Trophoblast cell (in vitro differentiated cells and primary cell): ENCODE results near the gene SLC22A16.
"Not testable (repeated sequence)": the region's sequence is repeated elsewhere in the genome, so short reads cannot be mapped to it uniquely, and the experiment has no call there.

Source experiments
- DNase-seq, 2 donors: peaks; one replicate each; pipeline ENCODE4 v3.0.0-alpha.2; 2016
- H2AFZ ChIP-seq: 2 replicates; pipeline ENCODE4 v1.6.1; 2013; ENCODE audit warnings: low read length, moderate library complexity, mild to moderate bottlenecking; ENCODE audit not compliant: insufficient read depth, poor library complexity
- H2AK5ac ChIP-seq: 2 replicates; pipeline ENCODE4 v1.6.1; 2013; ENCODE audit warnings: mild to moderate bottlenecking, low read length
- H2BK120ac ChIP-seq: 2 replicates; pipeline ENCODE4 v1.6.1; 2013; ENCODE audit warnings: low read length, mild to moderate bottlenecking, moderate library complexity; ENCODE audit not compliant: insufficient read depth, poor library complexity
- H2BK12ac ChIP-seq: 2 replicates; pipeline ENCODE4 v1.6.1; 2013; ENCODE audit warnings: mild to moderate bottlenecking, low read length, moderate library complexity
- H2BK5ac ChIP-seq: 2 replicates; pipeline ENCODE4 v1.6.1; 2013; ENCODE audit warnings: low read length, low read depth, moderate library complexity, mild to moderate bottlenecking; ENCODE audit not compliant: poor library complexity
- H3K14ac ChIP-seq: 2 replicates; pipeline ENCODE4 v1.6.1; 2013; ENCODE audit warnings: mild to moderate bottlenecking, low read length
- H3K18ac ChIP-seq: 2 replicates; pipeline ENCODE4 v1.6.1; 2013; ENCODE audit warnings: mild to moderate bottlenecking, low read length
- H3K23ac ChIP-seq: 2 replicates; pipeline ENCODE4 v1.6.1; 2013; ENCODE audit warnings: low read length
- H3K27ac ChIP-seq: 2 replicates; pipeline ENCODE4 v1.5.1; 2013; ENCODE audit warnings: low read depth, mild to moderate bottlenecking, inconsistent platforms, low read length, moderate library complexity
- H3K27me3 ChIP-seq: 2 replicates; pipeline ENCODE4 v1.6.1; 2013; ENCODE audit warnings: inconsistent platforms, mild to moderate bottlenecking, low read length, moderate library complexity; ENCODE audit not compliant: insufficient read depth
- H3K36me3 ChIP-seq, 2 experiments: 1 replicate in 1 of 2; 2 replicates in 1 of 2; pipeline ENCODE4 v1.6.1; 2013; ENCODE audit warnings: low read length in 2 of 2, mild to moderate bottlenecking in 2 of 2, moderate library complexity in 1 of 2; ENCODE audit not compliant: insufficient read depth in 2 of 2, control insufficient read depth in 1 of 2
- H3K4ac ChIP-seq: 2 replicates; pipeline ENCODE4 v1.6.1; 2013; ENCODE audit warnings: low read depth, mild to moderate bottlenecking, low read length, moderate library complexity
- H3K4me1 ChIP-seq, 2 experiments: 1 replicate in 1 of 2; 2 replicates in 1 of 2; pipeline ENCODE4 v1.6.1; 2013; ENCODE audit warnings: low read length in 2 of 2, mild to moderate bottlenecking in 2 of 2, moderate library complexity in 1 of 2; ENCODE audit not compliant: insufficient read depth in 2 of 2, control insufficient read depth in 1 of 2
- H3K4me2 ChIP-seq: 2 replicates; pipeline ENCODE4 v1.6.1; 2013; ENCODE audit warnings: inconsistent platforms, mild to moderate bottlenecking, low read length, moderate library complexity
- H3K4me3 ChIP-seq: 2 replicates; pipeline ENCODE4 v1.5.1; 2013; ENCODE audit warnings: mild to moderate bottlenecking, low read depth, low read length, inconsistent platforms
- H3K79me1 ChIP-seq: one replicate; pipeline ENCODE4 v1.6.1; 2013; ENCODE audit warnings: low read length
- H3K79me2 ChIP-seq: 2 replicates; pipeline ENCODE4 v1.6.1; 2013; ENCODE audit warnings: low read length, mild to moderate bottlenecking; ENCODE audit not compliant: control insufficient read depth, insufficient read depth, poor library complexity
- H3K9ac ChIP-seq: 2 replicates; pipeline ENCODE4 v1.6.1; 2013; ENCODE audit warnings: mild to moderate bottlenecking, low read length
- H3K9me3 ChIP-seq: 2 replicates; pipeline ENCODE4 v1.6.1; 2013; ENCODE audit warnings: low read depth, mild to moderate bottlenecking, control low read depth, inconsistent platforms, low read length; ENCODE audit not compliant: insufficient read depth
- H4K12ac ChIP-seq: 2 replicates; pipeline ENCODE4 v1.6.1; 2013; ENCODE audit warnings: low read depth, mild to moderate bottlenecking, low read length, moderate library complexity
- H4K8ac ChIP-seq: 2 replicates; pipeline ENCODE4 v1.6.1; 2013; ENCODE audit warnings: low read depth, mild to moderate bottlenecking, low read length, moderate library complexity
- H4K91ac ChIP-seq: one replicate; pipeline ENCODE4 v1.6.1; 2013; ENCODE audit warnings: low read depth, mild to moderate bottlenecking, low read length, moderate library complexity
- WGBS: extraction: QIAGEN DNeasy Blood & Tissue Kit; methylation state at CpG from one replicate; pipeline ENCODE4 v1.1.7; 2013; ENCODE audit warnings: missing lambda C conversion rate; ENCODE audit not compliant: insufficient read length, insufficient coverage; ENCODE audit errors: extremely low coverage; 5-methylcytosine and 5-hydroxymethylcytosine counted together

The SLC22A16 gene

GRCh38 chr6:110517034-110517433, 40.6 kb upstream of the SLC22A16 start:
- Histone ChIP-seq H4K8ac (no peak overlapping the region), H2AFZ (no peak overlapping the region)
- no peak for DNase-seq

GRCh38 chr6:110514818-110515217, 38.4 kb upstream of the SLC22A16 start:
- no peak overlapping the region for H2AK5ac ChIP-seq
- no peak overlapping the region for H3K4ac ChIP-seq
- H3K36me3 ChIP-seq = no peaks in the 10 kb centered on the region
- peaks cover 11 to 16% of the 10 kb centered on the region in 2 experiments for H3K4me1 ChIP-seq
- no peaks in the 10 kb centered on the region for H3K27me3 ChIP-seq
- no peak overlapping the region for H2AFZ ChIP-seq
- H3K18ac ChIP-seq = no peak overlapping the region
- H3K9ac ChIP-seq = no peak overlapping the region
- no peak overlapping the region for H3K4me2 ChIP-seq
- no peak overlapping the region for H2BK5ac ChIP-seq
- no peak overlapping the region for H3K14ac ChIP-seq
- H2BK120ac ChIP-seq = no peak overlapping the region
- peaks cover 3% of the 10 kb centered on the region for H3K79me2 ChIP-seq
- peak overlapping the region; percentile 58 for H2BK12ac ChIP-seq
- no peak overlapping the region for H3K27ac ChIP-seq
- no peaks in the 10 kb centered on the region for H3K9me3 ChIP-seq
- no peak for DNase-seq
- H3K4me3 ChIP-seq = no peak overlapping the region
- peak overlapping the region; percentile 18 for H4K91ac ChIP-seq
- no peak overlapping the region for H3K23ac ChIP-seq
- H4K8ac ChIP-seq = no peak overlapping the region
- WGBS = no CpG with 5 or more reads among the region's 4 CpGs
- H4K12ac ChIP-seq = no peak overlapping the region
- peaks cover 18% of the 10 kb centered on the region for H3K79me1 ChIP-seq

More at GRCh38 chr6:110517034-110517433, 40.6 kb upstream of the SLC22A16 start:
- peaks cover 2 to 3% of the 10 kb centered on the region in 2 experiments for H3K4me1 ChIP-seq
- no peaks in the 10 kb centered on the region for H3K36me3 ChIP-seq
- WGBS = no CpG with 5 or more reads among the region's 2 CpGs
- no peak overlapping the region for H2BK12ac ChIP-seq
- H3K4me3 ChIP-seq = no peak overlapping the region
- H3K4me2 ChIP-seq = no peak overlapping the region
- H3K23ac ChIP-seq = no peak overlapping the region
- H3K9me3 ChIP-seq = no peaks in the 10 kb centered on the region
- no peak overlapping the region for H4K12ac ChIP-seq
- no peak overlapping the region for H2BK120ac ChIP-seq
- H3K27me3 ChIP-seq = no peaks in the 10 kb centered on the region
- no peak overlapping the region for H3K4ac ChIP-seq
- no peak overlapping the region for H2BK5ac ChIP-seq
- peaks cover under 1% of the 10 kb centered on the region for H3K79me2 ChIP-seq
- H3K14ac ChIP-seq = no peak overlapping the region
- no peak overlapping the region for H3K27ac ChIP-seq
- H3K18ac ChIP-seq = no peak overlapping the region
- no peak overlapping the region for H4K91ac ChIP-seq
- H3K9ac ChIP-seq = no peak overlapping the region
- H2AK5ac ChIP-seq = no peak overlapping the region
- peaks cover 2% of the 10 kb centered on the region for H3K79me1 ChIP-seq

DNA sequence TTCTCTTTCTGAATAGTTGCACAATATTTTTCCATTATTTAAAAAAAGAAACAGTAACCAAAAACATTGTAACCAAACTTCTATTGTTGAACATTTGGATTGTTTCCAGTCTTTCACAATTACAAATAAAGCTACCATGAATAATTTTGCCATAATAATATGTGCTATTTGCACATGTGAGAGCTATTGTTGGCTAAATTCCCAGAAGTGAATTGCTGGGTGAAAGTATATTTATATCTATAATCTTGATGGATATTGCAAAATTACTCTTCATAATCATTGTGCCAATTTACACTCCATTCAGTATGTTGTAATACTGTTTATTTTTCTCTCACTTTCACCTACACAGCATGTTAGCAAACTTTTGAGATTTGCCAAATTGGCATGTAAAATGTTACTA, 36.6 kb upstream of the SLC22A16 start:
- Histone ChIP-seq H2AFZ (no peak overlapping the region), H4K91ac (no peak overlapping the region), H2BK5ac (no peak overlapping the region), H3K4me1 (peaks cover 14 to 18% of the 10 kb centered on the region in 2 experiments), H2BK120ac (no peak overlapping the region), H4K8ac (no peak overlapping the region), H2AK5ac (no peak overlapping the region), H4K12ac (no peak overlapping the region), H3K9me3 (peaks cover 4% of the 10 kb centered on the region), H3K23ac (no peak overlapping the region), H3K14ac (no peak overlapping the region), H3K79me1 (peaks cover 24% of the 10 kb centered on the region), H3K27ac (no peak overlapping the region), H3K36me3 (no peaks in the 10 kb centered on the region), H3K4me2 (no peak overlapping the region), H3K79me2 (peaks cover 5% of the 10 kb centered on the region), H3K27me3 (no peaks in the 10 kb centered on the region), H3K9ac (no peak overlapping the region), H2BK12ac (no peak overlapping the region), H3K18ac (no peak overlapping the region), H3K4ac (no peak overlapping the region), H3K4me3 (no peak overlapping the region)
- no peak for DNase-seq

GRCh38 chr6:110512549-110512948, 36.1 kb upstream of the SLC22A16 start:
- H3K27me3 ChIP-seq, H3K79me2 ChIP-seq, H3K9me3 ChIP-seq, H3K4me3 ChIP-seq, H3K18ac ChIP-seq, H3K4ac ChIP-seq, H2BK5ac ChIP-seq, H3K9ac ChIP-seq, H4K8ac ChIP-seq, H3K23ac ChIP-seq, H2AFZ ChIP-seq, H3K4me2 ChIP-seq, H3K36me3 ChIP-seq, H2AK5ac ChIP-seq, H3K27ac ChIP-seq, H4K12ac ChIP-seq, H2BK12ac ChIP-seq, H4K91ac ChIP-seq, H2BK120ac ChIP-seq, H3K14ac ChIP-seq: not testable (repeated sequence)
- peaks cover 14 to 18% of the 10 kb centered on the region in 2 experiments for H3K4me1 ChIP-seq
- peaks cover 24% of the 10 kb centered on the region for H3K79me1 ChIP-seq
- peak; percentile 39 to 81 for DNase-seq
